ENCODE measurements around the gene KRTAP15-1.

The KRTAP15-1 gene

DNA sequence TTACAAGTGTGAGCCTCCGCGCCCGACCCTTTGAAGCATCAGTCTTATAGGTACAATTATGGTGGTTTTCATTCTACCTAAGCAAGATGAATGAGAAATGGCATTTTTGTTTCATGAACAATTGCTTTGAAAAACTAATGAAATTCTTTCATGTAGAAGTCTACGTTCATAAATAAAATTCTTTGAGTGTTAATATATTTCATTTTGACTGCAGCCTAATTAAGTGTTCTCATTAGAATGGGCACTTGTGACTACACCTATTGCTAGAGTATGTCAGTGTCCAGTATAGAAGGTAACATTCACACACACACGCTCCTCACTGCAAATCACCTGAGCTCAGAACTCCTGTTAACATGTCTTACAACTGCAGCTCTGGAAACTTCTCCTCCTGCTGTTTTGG lies at the start of gene KRTAP15-1:
KRTAP15-1 (plus strand) TSS at position 301 of the 400 bp plus-strand sequence; CDS start at position 354, 53 bp downstream.
- no peak for DNase-seq (ENCODE audit: low spot score)

GRCh38 chr21:30391492-30392025 lies 48.5 kb upstream of the KRTAP15-1 start:
- DNase-seq (ENCODE audit: low spot score) = no peak

- DNase-seq (ENCODE audit: low spot score) = no peak
These were observed 44.3 kb upstream of the KRTAP15-1 start, which contains the start of gene KRTAP13-1 for GRCh38 chr21:30395731-30396130. TSS of gene KRTAP13-1 (plus strand) at chr21:30396031. CDS start at chr21:30396087, 56 bp downstream.

DNA sequence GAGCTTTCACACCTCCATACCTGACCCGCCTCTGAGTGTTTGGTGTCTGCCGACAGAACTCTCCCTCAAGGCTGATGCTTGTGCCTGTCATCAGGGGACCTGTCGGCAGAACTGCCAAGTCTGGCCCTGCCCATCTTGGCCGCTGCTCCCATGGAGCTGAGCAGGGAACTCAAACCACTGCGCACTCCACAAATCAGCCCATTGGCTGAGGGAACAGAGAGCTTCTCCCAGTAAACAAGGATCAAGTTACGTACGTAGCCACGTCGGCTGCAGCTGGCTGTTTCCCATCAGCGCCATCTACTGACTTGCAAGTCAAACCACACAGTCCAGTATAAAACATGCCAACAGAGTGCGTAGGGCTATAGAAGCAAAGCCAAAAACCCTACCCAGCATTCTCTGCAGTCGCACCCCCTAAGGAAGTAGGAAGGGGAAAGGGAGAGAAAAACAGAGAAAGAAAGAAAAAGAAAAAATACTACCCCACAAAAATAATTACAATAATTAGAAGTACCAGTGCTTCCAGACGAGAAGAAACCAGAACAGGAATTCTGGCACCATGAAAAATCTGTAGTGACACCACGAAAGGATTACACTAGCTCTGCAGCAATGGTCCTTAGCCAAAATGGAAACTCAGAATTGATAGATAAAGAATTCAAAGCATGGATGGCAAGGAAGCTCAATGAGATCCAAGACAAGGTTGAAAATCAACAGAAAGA lies 31.1 kb upstream of the KRTAP15-1 start:
- peak; percentile 90 for DNase-seq (ENCODE audit: low spot score)

DNA sequence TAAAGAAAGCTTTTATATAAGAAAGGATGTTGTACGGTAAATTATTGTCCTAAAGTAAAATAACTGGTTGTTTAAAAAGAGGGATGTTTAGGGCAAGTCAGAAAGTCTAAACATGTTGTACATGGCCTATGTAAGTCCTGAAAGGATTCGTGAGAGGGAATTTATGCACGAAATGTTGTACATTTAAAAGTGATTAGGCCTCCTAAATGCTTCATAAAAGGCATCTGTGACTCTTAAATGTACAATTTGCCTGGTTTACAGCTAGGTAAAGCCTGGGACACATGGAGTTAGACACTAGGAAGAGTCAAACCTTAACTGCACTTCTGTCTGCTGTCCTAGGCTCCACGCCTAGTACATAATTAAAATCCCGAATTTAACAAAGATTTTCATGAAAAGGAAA lies 24.1 kb upstream of the KRTAP15-1 start:
- DNase-seq (ENCODE audit: low spot score) = no peak

DNA sequence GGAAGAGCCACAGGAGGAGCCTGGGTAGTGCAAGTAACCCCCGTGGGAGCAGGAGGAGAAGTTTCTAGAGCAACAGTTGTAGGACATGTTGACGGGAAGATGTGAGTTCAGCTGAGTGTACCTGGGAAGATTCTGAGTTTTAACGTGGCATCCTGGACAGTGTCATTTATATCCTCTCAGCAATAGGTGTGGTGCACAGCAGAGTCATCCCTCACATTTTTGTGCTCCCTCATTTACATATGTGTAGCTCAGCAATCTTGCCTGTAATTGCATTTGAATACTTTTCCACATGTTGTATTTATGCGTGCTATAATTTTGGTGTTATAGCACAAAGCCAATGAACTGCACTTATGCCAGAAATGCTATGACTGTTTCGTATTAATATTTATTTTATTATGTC lies 14.2 kb upstream of the KRTAP15-1 start, which contains the start of gene KRTAP13-3:
KRTAP13-3 (minus strand) TSS at position 101 of the 400 bp plus-strand sequence; CDS start at position 87, 14 bp downstream.
- no peak for DNase-seq (ENCODE audit: low spot score)

- DNase-seq (ENCODE audit: low spot score) = no peak
These were observed 13.3 kb upstream of the KRTAP15-1 start for GRCh38 chr21:30426731-30427130.

DNA sequence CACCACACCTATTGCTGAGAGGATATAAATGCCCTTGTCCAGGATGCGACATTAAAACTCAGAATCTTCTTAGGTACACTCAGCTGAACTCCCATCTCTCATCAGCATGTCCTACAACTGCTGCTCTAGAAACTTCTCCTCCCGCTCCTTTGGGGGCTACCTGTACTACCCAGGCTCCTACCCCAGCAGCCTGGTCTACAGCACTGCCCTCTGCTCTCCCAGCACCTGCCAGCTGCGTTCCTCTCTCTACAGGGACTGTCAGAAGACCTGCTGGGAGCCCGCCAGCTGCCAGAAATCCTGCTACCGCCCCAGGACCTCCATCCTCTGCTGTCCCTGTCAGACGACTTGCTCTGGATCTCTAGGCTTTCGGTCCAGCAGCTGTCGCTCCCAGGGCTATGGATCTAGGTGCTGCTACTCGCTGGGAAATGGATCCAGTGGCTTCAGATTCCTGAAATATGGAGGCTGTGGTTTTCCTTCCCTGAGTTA lies 9.9 kb upstream of the KRTAP15-1 start, which contains the start of gene KRTAP13-4:
KRTAP13-4 (plus strand) TSS at position 51 of the 486 bp plus-strand sequence; CDS start at position 107, 56 bp downstream.
- DNase-seq (ENCODE audit: low spot score) = no peak

DNA sequence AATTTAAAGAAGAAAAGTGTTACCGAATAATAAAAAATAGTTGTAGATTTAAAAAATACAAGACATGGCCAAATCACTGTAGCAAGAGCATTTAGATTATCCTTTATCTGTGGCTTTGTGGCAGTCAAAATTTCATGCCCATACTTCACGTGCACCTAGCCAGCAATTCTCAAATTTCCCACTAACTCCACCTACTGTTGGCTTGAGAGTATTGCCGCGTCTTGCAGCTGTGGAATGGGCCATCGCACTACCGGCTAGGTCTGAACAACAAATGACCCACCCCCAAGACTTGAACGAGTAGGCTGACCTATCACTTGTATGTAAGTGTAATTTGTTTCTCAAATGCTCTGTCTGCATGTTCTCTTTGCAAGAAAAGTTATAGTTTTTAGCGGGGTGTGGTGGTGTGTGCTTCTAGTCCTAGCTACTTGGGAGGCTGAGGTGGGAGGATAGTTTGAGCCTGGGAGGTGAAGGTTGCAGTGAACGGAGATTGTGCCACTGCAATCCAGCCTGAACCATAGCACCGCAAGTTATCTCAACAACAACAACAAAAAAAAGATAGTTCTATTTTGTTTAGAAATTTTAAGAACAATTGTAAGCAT lies 5.9 kb upstream of the KRTAP15-1 start:
- DNase-seq (ENCODE audit: low spot score) = peak; percentile 40

GRCh38 chr21:30437010-30437565 lies 3.0 kb upstream of the KRTAP15-1 start:
- no peak for DNase-seq (ENCODE audit: low spot score)

DNA sequence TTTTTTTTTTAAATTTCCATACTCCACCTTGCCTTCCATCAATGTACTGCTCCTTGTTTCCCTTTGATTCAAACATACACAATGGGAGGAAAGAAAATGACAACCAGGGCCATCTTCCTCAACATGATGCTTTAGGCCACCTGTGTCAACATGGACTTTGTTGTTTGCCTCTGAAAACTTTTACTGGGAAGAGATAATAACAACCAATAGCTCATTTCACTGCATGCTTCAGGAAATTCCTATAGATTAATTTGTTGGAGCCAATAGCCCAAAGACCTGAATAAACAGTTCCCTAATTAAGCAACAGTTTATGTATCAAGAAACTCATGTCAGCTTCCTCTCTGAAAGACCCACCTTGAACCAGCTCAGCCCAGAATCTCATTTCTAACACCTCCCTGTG lies 3.2 kb downstream of the KRTAP15-1 start:
- no peak for DNase-seq (ENCODE audit: low spot score)

DNA sequence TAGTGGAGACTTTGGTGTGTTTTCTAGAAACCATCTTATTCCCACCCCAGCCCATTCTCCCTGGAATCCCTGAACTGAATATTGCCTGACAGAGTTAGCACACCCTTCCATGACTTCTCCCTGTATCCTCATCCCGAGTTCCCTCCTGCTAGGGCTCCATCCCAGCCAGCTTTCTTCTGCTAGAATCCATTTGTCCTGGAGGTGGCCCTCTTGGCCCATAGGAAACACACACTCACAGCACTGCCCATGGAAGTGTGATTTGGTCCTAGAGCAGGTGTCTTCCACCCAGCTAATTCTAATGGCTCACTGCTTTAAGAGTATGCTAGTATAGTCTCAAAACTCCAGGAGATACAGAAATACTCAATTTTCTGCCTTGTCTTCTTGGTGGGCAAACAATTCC lies 4.1 kb downstream of the KRTAP15-1 start:
- DNase-seq (ENCODE audit: low spot score) = no peak

DNA sequence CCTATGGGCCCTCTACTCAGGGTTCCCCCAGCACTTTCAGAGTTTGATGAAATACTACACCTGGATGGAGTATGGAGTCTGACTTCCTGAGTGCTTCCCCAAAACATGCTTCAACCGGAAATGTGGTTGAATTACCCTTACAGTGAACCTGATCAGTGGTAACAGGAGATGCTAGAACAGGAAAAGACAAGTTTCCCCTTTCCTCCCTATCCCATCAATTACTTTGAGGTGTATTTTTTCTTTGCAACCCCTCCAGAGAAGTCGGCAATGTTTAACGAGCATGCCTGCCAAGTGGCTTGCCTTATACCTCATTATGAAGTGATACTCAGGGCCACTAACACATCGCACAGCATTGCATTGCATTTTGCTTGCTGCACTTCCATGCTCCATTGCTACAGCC lies 7.0 kb downstream of the KRTAP15-1 start:
- no peak for DNase-seq (ENCODE audit: low spot score)

- DNase-seq (ENCODE audit: low spot score) = no peak
These were observed 8.4 kb downstream of the KRTAP15-1 start for GRCh38 chr21:30448514-30448913.

DNA sequence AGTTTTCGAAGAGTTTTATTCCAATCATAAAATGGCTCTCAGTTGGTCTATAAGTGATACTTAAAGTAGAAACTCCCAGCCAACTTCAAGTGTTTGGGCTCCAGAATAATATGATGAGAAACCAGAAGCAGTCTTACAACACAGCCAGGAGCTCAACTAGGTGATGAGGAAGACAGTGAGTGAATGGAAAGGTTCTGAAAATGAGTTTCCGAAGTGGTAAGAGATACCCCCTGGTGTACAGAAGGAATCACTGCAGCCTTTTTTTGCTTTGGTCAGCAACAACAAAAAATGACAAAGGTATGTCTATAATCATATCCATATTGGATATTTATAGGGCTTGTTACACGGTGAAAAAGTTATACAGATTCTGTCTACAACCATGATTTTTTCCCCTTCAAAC lies 23.6 kb downstream of the KRTAP15-1 start:
- peak; percentile 37 for DNase-seq (ENCODE audit: low spot score)

DNA sequence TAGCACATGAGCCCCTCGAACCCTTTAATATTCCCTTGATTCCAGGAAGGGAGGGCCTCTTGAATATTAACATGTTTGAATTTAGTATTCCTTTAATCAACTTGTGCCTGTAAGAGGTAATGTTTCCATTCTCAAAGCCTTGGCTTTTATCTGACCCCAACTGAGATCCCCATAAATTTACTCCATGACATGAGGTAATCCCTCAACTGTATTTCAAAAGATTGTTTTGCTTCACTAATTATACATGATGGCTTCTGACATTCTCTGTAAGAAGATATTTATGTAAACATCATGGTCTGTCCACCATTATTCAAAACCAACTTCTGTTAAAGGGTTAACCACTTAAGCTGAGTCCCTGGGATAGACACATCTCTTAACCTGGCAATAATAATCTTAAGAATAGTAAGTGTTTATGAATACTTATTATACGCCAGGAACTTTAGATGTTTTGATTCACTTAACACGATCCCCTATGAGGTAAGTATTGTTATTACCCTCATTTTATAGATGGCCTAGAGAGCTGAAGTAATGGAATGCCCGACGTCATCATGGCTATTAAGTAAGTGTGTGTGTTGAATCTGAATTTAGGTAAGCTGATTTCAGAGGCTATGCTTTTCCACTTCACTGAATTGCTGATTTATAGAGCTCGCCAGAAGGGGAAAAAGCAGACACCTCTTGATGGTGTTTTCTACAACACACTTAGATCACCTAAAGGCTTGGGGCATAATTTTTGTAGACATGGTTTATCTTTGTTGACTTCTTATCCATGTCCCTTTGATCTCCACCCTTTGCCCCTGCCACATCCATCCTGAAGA lies 29.0 kb downstream of the KRTAP15-1 start:
- DNase-seq (ENCODE audit: low spot score) = no peak

- DNase-seq (ENCODE audit: low spot score) = no peak
These were observed 37.9 kb downstream of the KRTAP15-1 start for GRCh38 chr21:30478004-30478403.

DNA sequence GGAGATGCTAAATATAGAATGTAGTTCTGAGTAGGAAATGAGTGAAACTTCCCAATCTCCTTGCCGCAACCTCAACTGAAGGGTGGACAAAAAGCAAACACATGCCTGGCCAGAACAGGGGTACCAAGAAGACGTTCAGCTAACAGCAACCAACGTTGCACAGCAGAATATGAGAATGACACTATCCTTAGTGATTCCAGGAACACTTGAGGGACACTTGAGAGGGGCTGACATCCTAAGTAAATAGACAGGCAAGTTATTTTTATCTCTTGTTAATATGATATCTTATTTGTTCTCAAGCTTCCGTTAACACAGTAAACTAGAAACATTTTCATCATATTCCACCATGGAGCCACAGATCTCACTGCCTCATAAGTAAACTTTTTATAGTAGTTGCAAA lies 39.2 kb downstream of the KRTAP15-1 start:
- no peak for DNase-seq (ENCODE audit: low spot score)

GRCh38 chr21:30480145-30480544 lies 40.1 kb downstream of the KRTAP15-1 start, which contains the start of gene KRTAP19-1:
TSS of gene KRTAP19-1 (minus strand) at chr21:30480367. CDS start at chr21:30480317, 50 bp downstream.
- DNase-seq (ENCODE audit: low spot score) = no peak

DNA sequence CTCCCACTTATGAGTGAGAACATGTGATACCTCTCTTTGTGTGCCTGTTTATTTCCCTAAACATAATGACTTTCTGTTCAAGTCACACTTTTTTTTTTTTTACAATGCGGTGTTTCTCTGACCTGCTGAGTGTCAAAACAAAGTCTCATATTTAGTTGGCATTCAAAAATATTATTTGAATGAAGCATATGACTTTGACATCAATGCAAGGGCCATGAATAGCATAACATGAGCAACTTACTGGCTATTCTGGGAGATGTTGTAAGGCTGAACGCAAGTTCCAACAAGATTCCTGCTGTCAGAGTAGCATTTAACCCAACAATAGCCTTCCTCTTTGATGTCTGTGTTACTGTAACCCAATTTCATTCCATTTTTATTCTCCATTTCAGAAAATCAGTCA lies 42.1 kb downstream of the KRTAP15-1 start:
- no peak for DNase-seq (ENCODE audit: low spot score)

DNA sequence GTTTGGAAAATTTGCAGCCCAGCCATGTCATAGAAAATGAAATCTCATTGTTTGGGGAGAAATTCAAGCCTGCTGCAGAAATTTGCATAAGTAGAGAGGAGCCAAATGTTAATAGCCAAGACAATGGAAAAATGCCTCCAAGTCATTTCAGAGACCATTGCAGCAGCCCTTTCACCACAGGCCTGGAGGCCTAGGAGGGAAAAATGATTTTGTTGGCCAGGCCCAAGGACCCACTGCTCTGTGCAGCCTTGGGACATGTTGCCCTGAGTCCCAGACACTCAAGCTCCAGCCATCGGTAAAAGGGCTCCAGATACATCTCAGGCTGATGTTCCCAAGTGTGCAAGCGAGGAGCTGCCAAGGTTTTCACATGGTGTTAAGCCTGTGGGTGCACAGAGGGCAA lies 46.1 kb downstream of the KRTAP15-1 start:
- no peak for DNase-seq (ENCODE audit: low spot score)

DNA sequence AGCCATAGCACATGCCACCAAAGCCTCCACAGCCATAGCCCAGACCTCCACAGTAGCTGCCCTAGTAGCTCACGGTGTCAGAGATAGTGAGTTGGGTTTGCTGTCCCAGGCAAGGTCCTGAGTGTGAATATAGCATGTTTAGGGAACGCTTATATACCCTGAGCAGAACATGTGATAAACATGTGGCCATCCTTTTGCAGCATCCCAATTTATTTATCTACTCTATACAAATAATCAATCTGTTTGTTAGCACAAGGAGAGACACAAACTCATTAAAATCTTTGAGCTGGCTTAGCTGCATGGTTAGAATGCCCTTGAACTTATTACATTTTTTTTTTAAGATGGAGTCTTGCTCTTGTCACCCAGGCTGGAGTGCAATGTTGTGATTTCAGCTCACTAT lies 47.3 kb downstream of the KRTAP15-1 start, which contains the start of gene KRTAP19-2:
KRTAP19-2 (minus strand) TSS at position 101 of the 400 bp plus-strand sequence; CDS start at position 13, 88 bp downstream.
- no peak for DNase-seq (ENCODE audit: low spot score)

Measured in SW480 (cell line).